Cerebellar nuclear complex (tissue), 1 donor: ENCODE data around the gene HAGH.
"Not testable (repeated sequence)": the region's sequence is repeated elsewhere in the genome, so short reads cannot be mapped to it uniquely, and the experiment has no call there.

Experiments used
- DNase-seq, 2 experiments: peaks; one replicate each; lab custom pipeline; 2025; lab: John Stamatoyannopoulos, UW

The HAGH gene

DNA sequence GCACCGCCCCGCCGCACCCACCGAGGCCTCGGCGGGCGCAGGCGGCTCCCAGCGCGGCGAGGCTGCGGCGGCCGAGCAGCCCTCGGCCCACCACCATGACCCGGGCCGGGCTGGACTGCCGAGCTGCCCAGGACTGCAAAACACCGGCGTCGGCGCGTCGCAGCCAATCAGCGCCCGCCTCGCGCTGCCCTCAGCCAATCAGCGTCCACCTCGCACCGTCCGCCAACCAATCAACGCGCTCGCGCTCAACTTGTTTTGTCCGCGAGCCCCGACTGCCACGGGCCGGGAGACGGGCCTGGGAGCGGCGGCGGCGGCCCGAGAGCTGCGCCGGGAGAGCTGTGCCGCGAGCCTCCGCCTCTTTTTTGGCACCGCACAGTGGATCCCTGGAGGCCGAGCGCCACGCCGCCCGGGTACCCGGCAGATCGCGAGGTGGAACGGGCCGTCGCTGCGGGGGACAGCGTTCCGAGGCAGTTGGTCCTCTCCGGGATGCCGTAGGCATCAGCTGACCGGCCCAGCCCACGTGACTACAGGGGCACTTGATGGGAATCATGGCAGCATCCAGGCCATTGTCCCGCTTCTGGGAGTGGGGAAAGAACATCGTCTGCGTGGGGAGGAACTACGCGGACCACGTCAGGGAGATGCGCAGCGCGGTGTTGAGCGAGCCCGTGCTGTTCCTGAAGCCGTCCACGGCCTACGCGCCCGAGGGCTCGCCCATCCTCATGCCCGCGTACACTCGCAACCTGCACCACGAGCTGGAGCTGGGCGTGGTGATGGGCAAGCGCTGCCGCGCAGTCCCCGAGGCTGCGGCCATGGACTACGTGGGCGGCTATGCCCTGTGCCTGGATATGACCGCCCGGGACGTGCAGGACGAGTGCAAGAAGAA is at the start of gene HAGH, which contains the start of gene FAHD1:
Gene HAGH, minus strand, starts transcription at position 135 of the 883 bp plus-strand sequence. Its CDS starts 38 bp downstream, at position 97.
Gene FAHD1, plus strand, starts transcription at position 516 of the 883 bp plus-strand sequence. Its CDS starts 33 bp downstream, at position 549.
- peak; percentile 10 to 66 for DNase-seq

DNA sequence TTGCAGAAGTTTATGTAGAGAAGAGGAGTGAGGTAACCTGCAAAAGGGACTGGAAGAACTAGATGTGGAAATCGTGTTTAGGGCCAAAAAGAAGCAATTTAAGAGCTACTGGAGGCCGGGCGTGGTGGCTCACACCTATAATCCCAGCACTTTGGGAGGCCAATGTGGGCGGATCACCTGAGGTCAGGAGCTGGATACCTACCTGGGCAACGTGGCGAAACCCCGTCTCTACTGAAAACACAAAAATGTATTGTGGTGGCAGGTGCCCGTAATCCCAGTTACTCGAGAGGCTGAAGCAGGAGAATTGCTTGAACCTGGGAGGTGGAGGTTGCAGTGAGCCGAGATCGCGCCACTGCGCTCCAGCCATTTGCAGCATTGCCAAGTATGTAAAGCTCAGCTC is 49.4 kb upstream of the HAGH start:
- DNase-seq, result not testable (repeated sequence)

DNA sequence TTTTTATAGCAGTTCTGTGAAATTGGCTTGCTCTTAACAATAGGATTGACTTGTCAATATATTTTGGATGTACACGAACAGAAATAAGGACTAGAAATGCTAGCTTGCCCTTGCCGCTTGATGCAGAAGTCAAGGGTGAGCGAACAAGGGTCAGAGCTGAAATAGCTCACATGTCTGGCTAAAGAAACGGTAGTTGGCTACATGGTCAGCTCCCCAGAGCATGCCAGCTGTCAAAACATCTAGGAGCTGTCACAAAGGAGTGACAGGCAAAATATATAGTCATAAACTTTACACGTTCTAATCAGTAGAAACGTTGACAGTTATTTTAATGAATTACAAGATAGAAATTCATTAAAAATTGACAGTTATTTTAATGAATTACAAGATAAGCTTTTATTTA is 48.2 kb upstream of the HAGH start:
- DNase-seq, result no peak

DNA sequence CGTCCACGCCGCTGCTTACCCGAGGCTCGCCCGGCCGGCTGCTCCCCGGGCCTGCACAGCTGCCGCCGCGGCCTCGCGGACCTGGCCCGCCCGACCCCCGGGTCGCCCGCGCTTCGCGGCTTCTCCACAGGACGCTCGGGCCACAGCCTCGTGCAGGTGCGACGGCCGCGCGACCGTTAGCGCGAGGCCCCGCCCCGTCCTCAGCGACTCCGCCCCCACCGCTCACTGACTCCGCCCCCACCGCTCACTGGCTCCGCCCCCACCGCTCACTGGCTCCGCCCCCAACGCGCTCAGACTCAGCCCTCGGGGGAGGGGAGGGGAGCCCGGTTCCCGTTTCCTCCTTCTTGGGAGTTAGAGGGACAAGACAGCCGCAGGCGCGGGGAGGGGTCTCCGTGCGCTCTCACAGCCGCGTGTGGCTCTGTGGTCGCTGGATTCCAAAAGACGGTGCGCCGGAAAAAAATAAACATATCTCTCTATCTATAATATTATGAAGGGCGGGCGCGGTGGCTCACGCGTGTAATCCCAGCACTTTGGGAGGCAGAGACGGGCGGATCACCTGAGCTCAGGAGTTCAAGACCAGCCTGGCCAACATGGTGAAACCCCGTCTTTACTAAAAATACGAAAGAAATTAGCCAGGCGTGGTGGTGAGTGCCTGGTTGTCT is 45.5 kb upstream of the HAGH start, which contains the start of gene MEIOB:
Gene MEIOB, minus strand, starts transcription at position 191 of the 662 bp plus-strand sequence. CDS start 3,989 bp downstream, outside the sequence.
- no peak for DNase-seq

DNA sequence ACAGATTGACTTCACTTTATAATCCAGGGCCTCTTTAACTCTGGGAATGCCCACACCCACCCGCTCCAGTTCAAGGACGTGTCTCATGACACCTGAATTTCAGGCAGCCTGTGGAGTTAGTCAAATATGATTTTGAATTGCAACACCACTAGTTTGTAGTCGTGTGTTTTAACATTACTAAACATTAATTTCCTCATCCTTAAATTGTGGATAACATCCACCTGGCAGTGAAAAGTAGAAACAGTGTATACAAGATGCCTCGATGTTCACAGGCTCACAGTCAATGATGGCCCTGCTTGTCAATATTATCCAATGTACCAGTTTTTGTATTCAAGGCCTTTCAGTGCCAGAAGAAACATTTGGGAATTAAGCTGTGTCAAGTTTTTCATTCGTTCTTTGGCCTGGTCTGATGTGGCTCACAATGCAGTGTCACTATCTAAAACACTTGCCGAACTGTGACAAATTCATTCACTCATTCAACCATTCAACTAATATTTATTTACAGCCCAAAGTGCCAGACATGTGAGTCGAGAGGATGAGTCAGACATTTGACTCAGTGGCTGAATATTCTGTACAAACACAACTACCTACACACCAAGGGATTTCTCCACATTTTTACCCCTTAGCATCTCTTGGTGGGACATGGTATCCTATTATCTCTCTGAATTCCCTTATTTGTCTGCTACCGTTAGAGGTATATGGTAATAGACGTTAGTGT is 43.9 kb upstream of the HAGH start:
- no peak for DNase-seq

DNA sequence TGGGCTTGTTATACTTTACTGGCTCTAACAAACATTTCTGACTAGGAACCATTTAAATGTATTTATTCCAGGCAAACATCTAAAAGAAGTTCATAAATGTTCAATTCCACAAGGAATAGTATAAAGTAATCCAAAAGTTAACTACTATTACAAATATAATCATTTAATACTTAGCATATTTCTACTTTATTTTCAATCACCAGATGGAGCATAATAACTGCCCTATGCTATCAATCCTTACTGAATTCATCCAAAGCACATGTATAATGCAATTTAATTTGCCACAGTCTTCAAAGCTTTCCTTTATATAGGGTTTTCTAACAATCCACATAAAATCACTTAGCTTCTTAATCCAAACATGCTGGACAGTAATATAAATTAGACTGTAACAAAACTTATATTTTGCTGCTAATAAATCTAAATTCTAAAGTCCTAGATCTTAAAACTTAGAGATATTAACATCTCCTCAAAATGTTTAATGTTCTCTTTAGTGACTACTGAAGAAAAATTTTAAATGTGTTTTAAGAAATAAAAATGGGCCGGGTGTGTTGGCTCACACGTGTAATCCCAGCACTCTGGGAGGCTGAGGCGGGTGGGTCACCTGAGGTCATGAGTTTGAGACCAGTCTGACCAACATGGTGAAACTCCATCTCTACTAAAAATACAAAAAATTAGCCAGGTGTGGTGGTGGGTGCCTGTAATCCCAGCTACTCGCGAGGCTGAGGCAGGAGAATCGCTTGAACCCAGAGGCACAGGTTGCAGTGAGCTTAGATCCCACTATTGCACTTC is 39.5 kb upstream of the HAGH start:
- no peak for DNase-seq

DNA sequence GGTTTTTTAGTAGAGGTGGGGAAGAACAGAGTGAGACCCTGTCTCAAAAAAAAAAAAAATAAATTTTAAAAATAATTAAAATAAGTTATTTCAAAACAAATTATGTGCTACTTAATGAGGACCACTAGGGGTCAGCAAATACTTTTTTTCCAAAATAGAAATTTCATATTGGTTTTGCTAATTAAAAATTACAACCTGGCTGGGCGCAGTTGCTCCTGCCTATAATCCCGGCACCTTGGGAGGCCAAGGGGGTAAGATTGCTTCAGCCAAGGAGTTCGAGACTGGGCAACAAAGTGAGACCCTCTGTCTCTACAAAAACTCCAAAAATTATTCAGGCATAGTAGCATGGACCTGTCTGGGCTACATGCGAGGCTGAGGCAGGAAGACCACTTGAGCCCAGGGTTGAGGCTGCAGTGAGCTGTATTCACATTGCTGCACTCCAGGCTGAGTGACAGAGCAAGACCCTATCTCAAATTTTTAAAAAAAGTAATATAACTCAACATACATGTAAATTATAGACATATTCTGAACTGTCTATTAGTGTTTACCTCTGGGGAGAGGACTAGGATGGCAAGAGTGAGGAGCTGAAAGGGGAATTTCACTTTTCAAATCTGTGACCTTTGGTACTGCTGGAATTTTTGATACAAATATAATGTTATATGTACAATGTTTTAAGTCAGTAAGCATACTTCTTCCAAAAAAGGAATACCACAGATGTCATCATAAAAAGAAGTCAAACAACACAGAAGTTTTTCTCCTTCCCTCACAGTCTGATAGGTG is 37.2 kb upstream of the HAGH start:
- DNase-seq, result no peak

DNA sequence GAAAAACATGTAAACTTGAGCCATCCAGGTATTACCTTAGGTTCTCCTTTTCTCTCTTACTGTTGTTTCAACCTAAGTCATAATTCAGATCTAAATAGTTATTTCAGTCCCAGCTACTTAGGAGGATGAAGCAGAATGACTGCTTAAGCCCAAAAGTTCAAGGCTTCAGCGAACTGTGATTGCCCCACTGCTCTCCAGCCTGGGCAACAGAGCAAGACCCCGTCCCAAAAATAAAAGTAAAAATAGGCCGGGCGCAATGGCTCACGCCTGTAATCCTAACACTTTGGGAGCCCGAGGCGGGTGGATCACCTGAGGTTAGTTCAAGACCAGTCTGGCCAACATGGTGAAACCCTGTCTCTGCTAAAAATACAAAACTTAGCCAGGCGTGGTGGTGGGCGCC is 35.8 kb upstream of the HAGH start:
- no peak for DNase-seq

DNA sequence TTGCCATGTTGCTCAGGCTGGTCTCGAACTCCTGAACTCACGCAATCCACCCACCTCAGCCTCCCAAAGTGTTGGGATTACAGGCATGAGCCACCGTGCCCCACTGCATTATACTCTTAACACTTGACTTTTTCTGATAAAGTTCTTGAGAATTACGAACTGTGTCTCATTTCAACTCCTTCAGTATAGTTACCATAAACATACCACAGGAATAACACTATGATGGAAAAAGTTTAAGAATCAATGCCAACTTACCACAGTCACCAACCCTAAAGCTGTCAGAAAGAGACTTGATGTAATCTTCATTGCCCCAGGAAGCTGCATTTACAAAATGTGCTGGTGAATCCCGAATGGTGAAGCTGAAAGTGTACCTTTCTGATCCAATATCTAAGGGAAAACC is 35.1 kb upstream of the HAGH start:
- no peak for DNase-seq

DNA sequence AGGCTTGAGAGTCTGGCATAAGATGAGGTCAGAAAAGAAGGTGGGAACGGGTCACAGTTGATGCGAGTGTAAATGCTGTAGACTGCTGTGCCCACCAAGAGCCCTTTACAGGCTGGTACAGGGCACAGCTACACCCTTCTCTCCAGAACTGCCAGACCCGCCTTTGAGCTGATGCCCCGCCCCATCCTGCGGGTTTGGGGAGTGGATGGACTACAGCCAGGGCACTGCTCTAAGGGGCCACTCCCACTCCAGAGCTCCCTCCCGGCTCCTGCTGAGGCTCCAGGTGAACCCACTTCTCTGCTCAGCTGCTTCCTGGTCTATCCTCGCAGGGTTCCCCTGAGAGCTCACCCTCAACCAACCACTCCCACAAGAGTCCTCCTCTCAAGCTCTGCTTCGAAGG is 33.0 kb upstream of the HAGH start:
- no peak for DNase-seq

DNA sequence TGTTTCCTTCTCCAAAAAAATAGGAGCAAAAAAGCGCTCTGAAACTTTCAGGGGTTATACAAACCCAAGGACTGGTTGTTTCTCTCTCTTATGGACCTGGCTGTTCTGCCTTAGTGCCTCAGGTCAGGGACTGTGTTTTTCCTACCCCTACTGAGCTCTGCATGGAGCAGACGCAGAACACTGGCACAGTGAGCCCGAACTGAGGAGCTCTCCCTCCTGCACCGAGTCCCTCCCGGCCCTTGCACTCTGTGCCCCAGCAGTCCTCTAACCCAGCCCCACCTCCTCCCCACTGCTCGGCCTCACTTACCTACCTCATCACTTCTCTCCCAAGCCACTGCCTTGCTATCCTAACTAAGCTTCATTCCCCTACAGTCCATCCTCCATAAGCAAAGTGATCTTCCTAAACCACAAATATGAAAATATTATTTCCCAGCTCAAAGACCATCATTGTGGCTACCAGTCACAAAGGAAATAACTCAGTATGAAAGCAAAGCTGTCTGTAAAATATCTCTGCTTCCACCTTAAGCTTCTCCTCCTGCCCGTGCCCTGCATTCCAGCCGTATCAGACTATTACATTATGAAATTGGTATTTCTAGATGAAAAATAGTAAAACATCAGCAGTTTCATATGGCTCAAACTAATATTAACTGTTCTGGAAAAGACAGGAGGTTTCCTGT is 31.7 kb upstream of the HAGH start:
- DNase-seq, result no peak

DNA sequence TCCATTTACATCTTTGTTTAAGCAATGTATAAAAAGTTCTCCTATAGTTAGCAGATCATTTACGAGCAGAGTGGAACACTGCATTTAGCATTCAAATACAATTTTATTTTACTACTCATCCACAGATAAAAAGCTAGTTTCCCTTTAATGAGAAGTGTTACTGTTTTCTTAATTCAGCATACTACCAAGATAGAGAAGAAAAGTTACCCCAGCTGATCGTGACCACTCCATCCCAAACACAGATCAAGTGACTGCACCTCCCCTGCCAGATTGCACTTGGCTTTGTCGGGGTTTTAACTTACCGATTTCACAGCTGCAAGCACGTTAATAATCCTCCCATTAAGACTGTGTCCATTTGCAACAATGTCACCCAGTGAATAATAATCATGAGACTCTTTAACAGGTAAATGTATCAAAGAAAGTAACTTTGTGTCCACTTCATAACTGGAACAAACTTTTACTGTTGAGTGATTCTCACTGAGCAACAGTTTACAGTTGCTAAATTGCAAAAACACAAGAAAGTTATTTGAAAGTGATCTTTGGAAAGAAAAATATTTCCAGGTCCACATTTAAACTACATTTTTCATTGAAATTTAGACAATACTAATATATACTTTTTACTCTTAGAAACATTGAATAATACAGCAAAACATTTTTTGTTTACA is 30.9 kb upstream of the HAGH start:
- DNase-seq, result no peak

DNA sequence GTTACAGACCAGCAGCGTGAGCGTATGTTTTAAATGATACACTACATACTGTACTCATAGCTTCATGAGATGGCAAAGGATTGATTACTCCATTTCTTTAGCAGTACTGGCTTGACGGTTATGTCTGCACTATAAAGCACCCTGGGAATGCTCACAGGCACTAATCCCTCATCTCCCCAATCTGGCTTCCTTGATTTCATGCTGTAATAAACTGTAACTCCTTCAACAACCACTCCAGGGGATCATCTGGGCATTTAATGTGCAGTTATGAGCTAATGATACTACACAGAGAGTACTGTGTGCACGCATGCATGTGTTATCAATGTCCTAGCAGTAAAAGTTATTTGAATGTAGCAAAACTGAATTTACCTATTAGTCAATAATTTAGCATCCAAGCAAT is 25.2 kb upstream of the HAGH start:
- no peak for DNase-seq

DNA sequence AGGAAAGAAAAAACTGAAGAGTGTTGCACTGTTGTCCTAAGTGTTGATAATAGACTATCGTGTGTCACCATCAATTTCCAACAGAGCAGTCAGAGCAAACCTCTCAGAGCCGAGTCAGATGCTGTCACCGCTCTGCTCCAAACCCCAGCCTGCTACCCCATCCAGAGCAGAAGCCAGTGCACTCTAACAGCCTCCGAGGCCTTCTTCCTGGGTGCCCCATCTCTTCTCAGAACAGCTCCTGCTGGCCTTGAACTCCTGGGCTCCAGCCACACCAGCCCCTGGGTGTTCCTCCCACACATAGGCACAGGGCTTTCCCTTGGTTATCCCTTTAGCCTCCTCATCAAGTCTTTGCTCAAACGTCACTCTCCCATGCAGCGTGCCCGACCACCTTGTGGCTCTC is 24.4 kb upstream of the HAGH start:
- no peak for DNase-seq

DNA sequence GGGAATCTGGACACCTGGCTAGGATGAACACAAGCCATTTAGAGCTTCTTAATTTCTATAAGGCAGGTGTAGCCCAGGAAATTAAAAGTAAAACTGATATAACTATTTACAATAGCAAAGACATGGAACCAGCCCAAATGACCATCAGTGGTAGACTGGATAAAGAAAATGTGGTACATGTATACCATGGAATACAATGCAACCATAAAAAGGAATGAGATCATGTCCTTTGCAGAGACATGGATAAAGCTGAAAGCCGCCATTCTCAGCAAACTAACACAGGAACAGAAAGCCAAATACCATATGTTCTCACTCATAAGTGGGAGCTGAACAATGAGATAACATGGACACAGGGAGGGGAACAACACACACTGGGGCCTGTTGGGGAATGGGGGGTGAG is 19.8 kb upstream of the HAGH start:
- DNase-seq, result no peak

DNA sequence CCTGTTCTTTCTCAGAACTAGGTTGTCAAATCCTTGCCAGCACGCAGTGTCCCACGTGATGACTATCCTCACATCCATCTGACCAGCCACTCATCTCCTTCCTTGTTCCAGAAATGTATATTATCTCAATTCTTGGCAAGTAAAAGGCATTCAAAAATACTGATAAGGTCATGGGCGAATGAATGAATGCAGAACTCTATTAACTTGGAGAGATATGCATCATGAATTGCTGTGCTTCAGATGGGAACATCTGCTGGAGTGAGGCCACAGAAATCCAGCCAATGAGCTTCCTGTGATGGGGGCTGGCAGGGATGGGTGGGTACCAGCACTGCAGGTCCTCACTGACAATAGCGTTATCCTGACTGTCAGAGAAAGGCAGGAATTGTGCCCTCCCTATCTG is 19.4 kb upstream of the HAGH start:
- no peak for DNase-seq

DNA sequence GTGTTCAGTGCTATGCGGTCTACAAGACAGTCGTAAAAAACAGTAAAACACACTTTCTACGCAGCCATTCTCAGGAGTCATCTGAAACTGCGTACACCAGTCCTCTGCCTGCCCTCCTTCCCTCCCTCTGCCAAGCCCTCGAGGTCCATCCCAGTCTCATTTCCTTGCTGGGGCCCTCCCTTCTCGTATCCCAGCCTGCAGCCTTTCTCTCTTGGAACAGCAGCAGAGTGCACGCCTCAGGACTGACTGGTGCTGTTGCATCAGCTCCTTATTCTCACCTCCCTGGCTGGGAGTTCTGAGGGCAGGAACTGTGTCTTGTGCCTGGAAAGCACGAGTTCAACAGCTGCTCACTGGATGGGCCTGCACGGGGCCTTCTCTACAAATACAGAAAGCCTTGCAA is 12.9 kb upstream of the HAGH start:
- no peak for DNase-seq

DNA sequence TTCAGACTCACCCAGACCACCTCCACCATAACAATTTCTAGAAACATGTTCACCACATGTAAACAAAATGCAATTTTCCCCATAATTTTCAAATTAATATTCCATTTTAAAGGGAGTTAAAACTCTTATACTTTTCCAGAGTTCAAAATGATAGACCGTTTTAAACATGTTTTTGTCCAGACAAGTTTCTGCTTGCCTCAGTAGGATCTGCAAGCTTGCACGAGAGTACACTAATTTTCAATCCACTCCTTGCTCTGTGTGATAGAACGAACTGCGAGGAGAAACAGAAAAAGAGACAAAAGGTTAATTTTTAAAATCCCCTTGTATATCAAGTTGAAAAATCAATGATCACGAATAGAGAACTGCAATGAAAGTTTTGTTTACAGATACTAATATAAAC is 7.5 kb upstream of the HAGH start:
- DNase-seq, result no peak

DNA sequence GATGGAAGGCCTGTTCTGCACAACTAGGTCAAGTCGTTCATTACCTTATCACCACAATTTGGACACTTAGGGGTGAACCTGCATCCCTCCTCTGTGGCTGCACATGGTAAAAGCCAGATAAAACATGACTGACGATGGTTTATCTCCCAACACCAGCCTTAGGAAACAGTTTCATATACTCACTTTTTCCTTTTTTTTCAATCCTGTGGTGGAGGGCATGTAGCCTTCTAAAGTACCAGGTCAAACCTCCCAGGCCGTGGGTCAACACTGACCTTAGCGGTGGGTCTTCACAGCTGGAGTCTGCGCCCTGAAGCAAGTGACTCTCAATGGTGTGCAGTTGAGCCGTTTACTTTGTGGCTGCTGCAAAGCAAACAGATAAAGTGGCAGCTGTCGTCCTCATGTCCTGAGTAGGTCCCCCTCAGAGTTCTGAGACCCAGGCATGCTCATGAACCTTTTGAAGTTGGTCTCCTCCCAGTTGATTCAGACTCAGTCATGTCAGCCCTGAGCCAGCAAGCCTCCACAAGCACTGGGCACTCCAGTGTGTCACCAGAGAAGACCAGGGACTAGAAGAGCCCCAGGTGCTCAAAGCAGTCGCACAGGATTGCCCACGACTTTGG is 6.3 kb upstream of the HAGH start:
- no peak for DNase-seq
